Esophagus (tissue), 2 donors: ENCODE results near the gene PARD3. TPM values are rescaled to one million over a fixed set of nuclear protein-coding genes. Genes with fewer than 3 reads are reported as not detected.

Source experiments
- H3K27ac ChIP-seq, 2 donors: one replicate each; pipeline ENCODE4 v1.5.1; 2013; ENCODE audit warnings: low read depth in 2 of 2, mild to moderate bottlenecking in 2 of 2, inconsistent platforms in 1 of 2, low read length in 1 of 2, moderate library complexity in 1 of 2
- H3K27me3 ChIP-seq, 2 donors: one replicate each; pipeline ENCODE4 v1.6.1; 2013; ENCODE audit warnings: low read length in 2 of 2, control low read depth in 1 of 2, mild to moderate bottlenecking in 1 of 2; ENCODE audit not compliant: insufficient read depth in 2 of 2, control insufficient read depth in 1 of 2
- H3K36me3 ChIP-seq, 2 donors: one replicate each; pipeline ENCODE4 v1.6.1; 2013; ENCODE audit warnings: low read length in 1 of 2; ENCODE audit not compliant: control insufficient read depth in 2 of 2, insufficient read depth in 2 of 2
- H3K4me1 ChIP-seq, 2 donors: one replicate each; pipeline ENCODE4 v1.6.1; 2013; ENCODE audit warnings: low read length in 1 of 2; ENCODE audit not compliant: control insufficient read depth in 2 of 2, insufficient read depth in 2 of 2
- H3K4me3 ChIP-seq, 2 donors: one replicate each; pipeline ENCODE4 v1.5.1; 2013; ENCODE audit warnings: low read length in 2 of 2, mild to moderate bottlenecking in 2 of 2, low read depth in 1 of 2, moderate library complexity in 1 of 2
- H3K9me3 ChIP-seq, 2 donors: one replicate each; pipeline ENCODE4 v1.6.1; 2013; ENCODE audit warnings: mild to moderate bottlenecking in 2 of 2, low read depth in 1 of 2, low read length in 1 of 2, moderate library complexity in 1 of 2; ENCODE audit not compliant: control insufficient read depth in 2 of 2, insufficient read depth in 1 of 2
- WGBS, 2 donors: extraction: QIAGEN DNeasy Blood & Tissue Kit; methylation state at CpG; one replicate each; pipeline ENCODE4 v1.1.7; 2013; 5-methylcytosine and 5-hydroxymethylcytosine counted together
- polyA plus RNA-seq, 2 donors: library from polyadenylated mRNA; stranded (reverse); fragments of 200-250 nt; gene quantifications; one replicate each; pipeline ENCODE4 v1.2.3, GENCODE V29; 2013
- donor health status: healthy with polysubstance abuse.
- donor health status: Bipolar disorder and iron deficiency.

Gene PARD3
- polyA plus RNA-seq, 2 donors: 40.3 to 71.3 TPM

- Histone ChIP-seq H3K27me3 (no peaks in the 10 kb centered on the region), H3K4me1 (no peaks in the 10 kb centered on the region), H3K36me3 (no peaks in the 10 kb centered on the region), H3K27ac (no peak overlapping the region), H3K9me3 (no peaks in the 10 kb centered on the region), H3K4me3 (no peak overlapping the region)
- WGBS, 2 donors: 85 to 86% methylated on average over 3 of the region's 3 CpGs
These were observed 564.4 kb downstream of the PARD3 start for GRCh38 chr10:34250722-34251121.

GRCh38 chr10:34249634-34250033 lies 565.5 kb downstream of the PARD3 start:
- Histone ChIP-seq H3K4me1 (no peaks in the 10 kb centered on the region), H3K27ac (no peak overlapping the region), H3K36me3 (no peaks in the 10 kb centered on the region), H3K9me3 (no peaks in the 10 kb centered on the region), H3K27me3 (no peaks in the 10 kb centered on the region), H3K4me3 (no peak overlapping the region)
- 88 to 90% methylated on average over 4 of the region's 4 CpGs for WGBS, 2 donors

GRCh38 chr10:34247560-34247959 lies 567.5 kb downstream of the PARD3 start:
- Histone ChIP-seq H3K4me3 (no peak overlapping the region), H3K36me3 (no peaks in the 10 kb centered on the region), H3K4me1 (no peaks in the 10 kb centered on the region), H3K27ac (no peak overlapping the region), H3K27me3 (no peaks in the 10 kb centered on the region), H3K9me3 (no peaks in the 10 kb centered on the region)
- WGBS, 2 donors: 94% methylated on average over 3 of the region's 3 CpGs

- H3K27me3 ChIP-seq: no peaks in the 10 kb centered on the region
- no peaks in the 10 kb centered on the region for H3K9me3 ChIP-seq
- H3K4me3 ChIP-seq: no peak overlapping the region
- H3K36me3 ChIP-seq: no peaks in the 10 kb centered on the region
- no peak overlapping the region for H3K27ac ChIP-seq
- 89 to 90% methylated on average over 9 of the region's 9 CpGs for WGBS, 2 donors
- no peaks in the 10 kb centered on the region for H3K4me1 ChIP-seq
These were observed 570.2 kb downstream of the PARD3 start for GRCh38 chr10:34244756-34245484.

GRCh38 chr10:34241226-34242000 lies 573.7 kb downstream of the PARD3 start:
- no peaks in the 10 kb centered on the region for H3K27me3 ChIP-seq
- no peak overlapping the region for H3K27ac ChIP-seq
- WGBS, 2 donors: 94% methylated on average over 10 of the region's 10 CpGs
- no peaks in the 10 kb centered on the region for H3K4me1 ChIP-seq
- H3K4me3 ChIP-seq: no peak overlapping the region
- no peaks in the 10 kb centered on the region for H3K9me3 ChIP-seq
- H3K36me3 ChIP-seq: no peaks in the 10 kb centered on the region

GRCh38 chr10:34240039-34240438 lies 575.1 kb downstream of the PARD3 start:
- H3K36me3 ChIP-seq: no peaks in the 10 kb centered on the region
- no peaks in the 10 kb centered on the region for H3K27me3 ChIP-seq
- no peak overlapping the region for H3K4me3 ChIP-seq
- H3K9me3 ChIP-seq: no peaks in the 10 kb centered on the region
- no peak overlapping the region for H3K27ac ChIP-seq
- no peaks in the 10 kb centered on the region for H3K4me1 ChIP-seq
- 91 to 94% methylated on average over 7 of the region's 7 CpGs for WGBS, 2 donors

- Histone ChIP-seq H3K9me3 (no peaks in the 10 kb centered on the region), H3K4me1 (no peaks in the 10 kb centered on the region), H3K4me3 (no peak overlapping the region), H3K36me3 (no peaks in the 10 kb centered on the region), H3K27me3 (no peaks in the 10 kb centered on the region), H3K27ac (no peak overlapping the region)
- 84 to 85% methylated on average over 1 of the region's 1 CpG for WGBS, 2 donors
These were observed 577.1 kb downstream of the PARD3 start for GRCh38 chr10:34237898-34238455.

- 80 to 83% methylated on average over 4 of the region's 4 CpGs for WGBS, 2 donors
- Histone ChIP-seq H3K27me3 (no peaks in the 10 kb centered on the region), H3K27ac (no peak overlapping the region), H3K4me3 (no peak overlapping the region), H3K9me3 (no peaks in the 10 kb centered on the region), H3K36me3 (no peaks in the 10 kb centered on the region), H3K4me1 (no peaks in the 10 kb centered on the region)
These were observed 578.2 kb downstream of the PARD3 start for GRCh38 chr10:34236931-34237330.

GRCh38 chr10:34235164-34235832 lies 579.8 kb downstream of the PARD3 start:
- H3K9me3 ChIP-seq: no peaks in the 10 kb centered on the region
- WGBS, 2 donors: 66 to 73% methylated on average over 7 of the region's 7 CpGs
- no peaks in the 10 kb centered on the region for H3K27me3 ChIP-seq
- H3K4me1 ChIP-seq: no peaks in the 10 kb centered on the region
- H3K4me3 ChIP-seq: no peak overlapping the region
- H3K36me3 ChIP-seq: no peaks in the 10 kb centered on the region
- no peak overlapping the region for H3K27ac ChIP-seq
